ENCODE results near the gene MBD6.
"Not testable (repeated sequence)": the region's sequence is repeated elsewhere in the genome, so short reads cannot be mapped to it uniquely, and the experiment has no call there.

MBD6 gene

DNA sequence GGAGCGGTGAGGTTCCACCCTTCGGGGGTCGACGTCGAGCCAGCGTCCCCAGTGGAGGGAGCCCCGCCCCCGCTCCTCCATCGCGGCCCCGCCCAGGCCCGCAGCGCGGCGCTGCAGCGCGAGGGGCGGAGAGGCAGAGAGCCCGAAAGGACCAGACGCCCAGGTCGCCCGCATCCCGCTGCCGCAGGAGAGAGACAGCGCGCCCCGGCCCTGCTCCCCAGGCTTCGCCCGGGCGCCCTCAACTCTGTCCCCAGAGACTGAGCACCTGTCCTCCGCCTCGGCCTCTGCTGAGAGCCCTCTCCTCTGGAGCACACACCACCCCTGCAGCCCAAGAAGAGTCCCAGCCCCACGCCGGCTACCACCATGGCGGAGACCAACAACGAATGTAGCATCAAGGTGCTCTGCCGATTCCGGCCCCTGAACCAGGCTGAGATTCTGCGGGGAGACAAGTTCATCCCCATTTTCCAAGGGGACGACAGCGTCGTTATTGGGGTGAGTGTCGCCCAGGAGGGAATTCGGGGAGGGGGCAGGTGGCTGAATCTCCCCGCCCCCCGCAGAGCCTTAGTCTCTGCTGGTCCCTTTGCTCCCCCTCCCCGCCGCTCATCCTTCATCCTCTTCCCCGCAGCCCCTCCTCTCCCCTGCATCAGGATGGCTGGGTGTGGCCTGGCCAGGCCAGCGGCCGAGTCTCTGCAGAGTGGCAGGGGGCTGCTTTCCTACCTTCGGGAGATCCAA is 27.5 kb downstream of the MBD6 start, which contains the start of gene KIF5A:
TSS of gene KIF5A (plus strand) at position 136 of the 732 bp plus-strand sequence. CDS start at position 364, 228 bp downstream.
- no peak for DNase-seq (ENCODE audit: low spot score)

- no peak for DNase-seq (ENCODE audit: low spot score)
Observed at GRCh38 chr12:57550641-57551549, 28.3 kb downstream of the MBD6 start.

GRCh38 chr12:57551637-57552305 is 29.1 kb downstream of the MBD6 start:
- DNase-seq (ENCODE audit: low spot score): no peak

GRCh38 chr12:57552306-57552651 is 29.7 kb downstream of the MBD6 start:
- no peak for DNase-seq (ENCODE audit: low spot score)

DNA sequence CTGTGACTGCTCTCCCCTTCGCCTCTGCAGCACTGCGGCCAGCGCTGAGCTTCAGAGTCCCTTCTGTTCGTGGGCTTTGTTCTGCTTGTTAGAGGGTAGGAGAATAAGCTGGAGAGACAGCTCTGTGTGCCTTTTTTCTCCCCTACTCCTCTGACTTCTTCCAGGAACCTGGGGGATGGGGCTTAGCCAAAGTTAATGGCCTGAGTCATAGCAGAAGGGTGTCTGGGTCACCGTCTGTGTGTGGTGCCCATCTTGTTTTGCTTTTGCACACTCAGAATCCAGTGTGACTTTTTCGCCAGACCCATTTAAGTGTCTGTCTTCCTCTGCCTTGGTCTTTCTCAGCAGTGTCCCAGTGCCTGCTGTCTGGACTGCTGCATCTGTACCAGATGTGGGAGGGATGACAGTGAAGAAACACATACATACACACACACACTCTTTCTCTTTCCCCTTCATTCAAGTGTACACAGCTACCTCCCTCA is 30.2 kb downstream of the MBD6 start:
- DNase-seq (ENCODE audit: low spot score): no peak

DNA sequence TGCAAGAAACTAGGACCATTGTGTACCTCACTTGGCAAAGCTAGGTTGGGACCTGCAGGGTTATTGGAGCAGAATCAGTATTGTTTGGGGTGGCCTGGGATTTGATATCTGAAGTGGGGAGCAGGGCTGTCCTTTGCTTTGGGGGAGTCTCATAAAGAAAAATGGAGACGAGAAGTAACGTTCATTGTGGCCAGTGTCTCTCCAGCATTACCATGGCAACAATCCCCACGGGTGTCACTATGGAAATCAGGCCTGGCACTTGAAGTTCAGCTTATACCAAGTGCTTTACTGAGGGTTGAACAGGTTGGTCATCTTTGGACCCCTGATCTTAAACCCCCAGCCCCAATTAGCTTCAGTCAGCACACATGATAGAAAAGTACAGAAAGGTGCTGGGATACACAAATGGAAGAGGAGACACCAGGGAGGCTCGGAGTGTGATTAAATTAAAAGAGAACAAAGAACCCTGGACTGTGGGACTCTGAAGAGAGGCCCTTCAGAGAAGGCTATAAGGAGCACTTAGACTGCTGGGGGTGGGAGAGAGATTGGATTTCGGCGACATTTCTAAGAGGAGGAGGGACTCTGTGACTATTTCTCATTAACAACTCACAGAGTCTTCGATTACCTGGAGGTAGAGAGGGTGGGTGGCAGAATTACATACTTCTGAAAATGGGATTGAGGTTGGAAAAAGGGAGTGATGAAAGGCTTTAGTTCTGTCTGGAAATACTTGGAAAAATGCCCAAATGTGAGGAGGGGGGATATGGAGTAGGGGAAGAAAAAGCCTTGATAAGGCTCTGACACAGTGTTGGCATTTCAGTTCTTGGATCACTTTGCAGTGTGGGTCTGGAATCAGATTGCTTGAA is 30.9 kb downstream of the MBD6 start:
- no peak for DNase-seq (ENCODE audit: low spot score)

- no peak for DNase-seq (ENCODE audit: low spot score)
Observed at GRCh38 chr12:57554453-57554852, 31.8 kb downstream of the MBD6 start.

GRCh38 chr12:57554897-57555296 is 32.3 kb downstream of the MBD6 start:
- no peak for DNase-seq (ENCODE audit: low spot score)

DNA sequence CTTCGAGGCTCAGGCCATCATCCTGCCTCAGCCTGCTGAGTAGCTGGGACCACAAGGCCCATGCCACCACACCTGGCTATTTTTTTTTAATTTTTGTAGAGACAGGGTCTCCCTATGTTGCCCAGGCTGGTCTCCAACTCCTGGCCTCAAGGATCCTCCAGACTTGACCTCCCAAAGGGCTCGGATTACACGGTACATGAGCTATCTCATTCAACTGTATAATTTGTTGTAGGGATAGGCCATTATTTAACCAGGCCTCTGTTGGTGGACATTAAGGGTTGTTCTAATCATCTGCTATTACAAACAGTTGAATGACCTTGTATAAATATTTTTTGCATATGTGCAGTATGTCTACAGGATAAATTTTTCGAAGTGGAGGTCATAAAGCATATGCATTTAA is 36.2 kb downstream of the MBD6 start:
- DNase-seq (ENCODE audit: low spot score): no peak

GRCh38 chr12:57560516-57560915 is 37.9 kb downstream of the MBD6 start:
- no peak for DNase-seq (ENCODE audit: low spot score)

GRCh38 chr12:57561117-57561516 is 38.5 kb downstream of the MBD6 start:
- DNase-seq (ENCODE audit: low spot score): not testable (repeated sequence)

DNA sequence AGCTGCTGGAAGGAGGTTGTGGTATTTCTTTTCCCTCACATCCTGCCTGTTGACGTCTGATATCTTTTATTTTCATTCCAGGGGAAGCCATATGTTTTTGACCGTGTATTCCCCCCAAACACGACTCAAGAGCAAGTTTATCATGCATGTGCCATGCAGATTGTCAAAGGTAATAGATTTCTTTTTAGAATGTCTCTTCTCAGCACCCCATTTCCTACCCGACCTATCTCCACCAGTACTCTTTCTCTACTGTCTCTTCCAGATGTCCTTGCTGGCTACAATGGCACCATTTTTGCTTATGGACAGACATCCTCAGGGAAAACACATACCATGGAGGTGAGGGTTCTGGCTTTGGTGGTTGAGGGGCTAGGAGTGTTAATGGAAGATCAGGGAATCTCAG is 40.7 kb downstream of the MBD6 start:
- DNase-seq (ENCODE audit: low spot score): no peak

- DNase-seq (ENCODE audit: low spot score): no peak
Observed at GRCh38 chr12:57564178-57564740, 41.6 kb downstream of the MBD6 start.

GRCh38 chr12:57568838-57569237 is 46.2 kb downstream of the MBD6 start:
- DNase-seq (ENCODE audit: low spot score): no peak

- DNase-seq (ENCODE audit: low spot score): no peak
Observed at GRCh38 chr12:57569858-57570257, 47.2 kb downstream of the MBD6 start.

DNA sequence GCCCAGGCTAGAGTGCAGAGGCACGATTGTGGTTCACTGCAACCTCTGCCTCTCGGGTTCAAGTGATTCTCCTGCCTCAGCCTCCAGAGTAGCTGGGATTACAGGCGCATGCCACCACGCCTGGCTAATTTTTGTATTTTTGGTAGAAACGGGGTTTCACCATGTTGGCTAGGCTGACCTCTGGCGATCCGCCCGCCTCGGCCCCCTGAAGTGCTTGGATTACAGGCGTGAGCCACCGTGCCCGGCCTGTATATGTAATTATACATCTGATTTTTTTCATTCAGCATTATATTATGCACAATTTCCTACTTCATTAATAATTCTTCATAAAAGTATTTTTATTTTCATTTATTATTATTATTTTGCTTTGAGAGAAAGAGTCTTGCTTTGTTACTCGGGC is 47.8 kb downstream of the MBD6 start:
- not testable (repeated sequence) for DNase-seq (ENCODE audit: low spot score)

- no peak for DNase-seq (ENCODE audit: low spot score)
Observed at GRCh38 chr12:57571926-57572762, 49.5 kb downstream of the MBD6 start.

DNA sequence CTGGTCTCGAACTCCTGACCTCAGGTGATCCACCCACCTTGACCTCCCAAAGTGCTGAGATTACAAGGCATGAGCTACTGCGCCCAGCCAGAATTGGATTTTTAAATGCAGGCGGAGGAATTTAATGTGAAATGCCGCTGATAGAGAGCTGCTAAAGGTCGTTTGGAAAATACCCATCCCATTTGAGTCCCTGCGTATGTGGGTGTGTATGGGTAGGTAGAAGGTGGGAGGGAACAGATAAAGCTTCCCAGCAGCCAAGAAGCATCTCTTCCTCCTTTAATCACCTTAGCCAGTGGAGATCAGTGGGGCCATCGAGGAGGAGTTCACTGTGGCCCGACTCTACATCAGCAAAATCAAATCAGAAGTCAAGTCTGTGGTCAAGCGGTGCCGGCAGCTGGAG is 52.2 kb downstream of the MBD6 start:
- no peak for DNase-seq (ENCODE audit: low spot score)

- DNase-seq (ENCODE audit: low spot score): no peak
Observed at GRCh38 chr12:57575771-57576612, 53.4 kb downstream of the MBD6 start.

All from putamen (tissue), 1 donor.